HEK293 (cell line): ENCODE data around the gene SEMA4C.

Source experiments
- GLIS1 ChIP-seq: fragments of 450-650 bp; formaldehyde crosslinking; IDR thresholded peaks from 2 replicates; pipeline ENCODE4 v1.5.1; 2016; ENCODE audit warnings: missing biosample characterization, missing genetic modification characterization
- GLIS2 ChIP-seq: fragments of 450-650 bp; formaldehyde crosslinking; IDR thresholded peaks from 2 replicates; pipeline ENCODE4 v1.5.1; 2016; ENCODE audit warnings: missing biosample characterization, missing genetic modification characterization
- KLF9 ChIP-seq: fragments of 450-650 bp; formaldehyde crosslinking; IDR thresholded peaks from 2 replicates; pipeline ENCODE4 v1.5.1; 2016; ENCODE audit warnings: missing biosample characterization, missing genetic modification characterization, low read depth
- OSR2 ChIP-seq: fragments of 450-650 bp; formaldehyde crosslinking; IDR thresholded peaks from 2 replicates; pipeline ENCODE4 v1.5.1; 2016; ENCODE audit warnings: missing biosample characterization, missing genetic modification characterization
- WT1 ChIP-seq: fragments of 450-650 bp; formaldehyde crosslinking; IDR thresholded peaks from 2 replicates; pipeline ENCODE4 v1.5.1; 2016; ENCODE audit warnings: missing biosample characterization, missing genetic modification characterization
- YY1 ChIP-seq: fragments of 450-650 bp; formaldehyde crosslinking; IDR thresholded peaks from 2 replicates; pipeline ENCODE4 v1.5.1; 2018; ENCODE audit warnings: missing biosample characterization, missing genetic modification characterization
- YY2 ChIP-seq: fragments of 450-650 bp; formaldehyde crosslinking; IDR thresholded peaks from 2 replicates; pipeline ENCODE4 v1.5.1; 2016; ENCODE audit warnings: missing biosample characterization, missing genetic modification characterization
- ZBTB8A ChIP-seq: fragments of 450-650 bp; formaldehyde crosslinking; IDR thresholded peaks from 2 replicates; pipeline ENCODE4 v1.5.1; 2016; ENCODE audit warnings: missing biosample characterization, missing genetic modification characterization
- ZFHX2 ChIP-seq: fragments of 450-650 bp; formaldehyde crosslinking; conservative IDR thresholded peaks from 2 replicates; pipeline ENCODE4 v1.5.1; 2016; ENCODE audit warnings: missing biosample characterization, missing genetic modification characterization
- ZNF10 ChIP-seq: fragments of 450-650 bp; formaldehyde crosslinking; IDR thresholded peaks from 2 replicates; pipeline ENCODE4 v1.5.1; 2017; ENCODE audit warnings: missing biosample characterization, missing genetic modification characterization
- ZNF426 ChIP-seq: fragments of 450-650 bp; formaldehyde crosslinking; IDR thresholded peaks from 2 replicates; pipeline ENCODE4 v1.5.1; 2017; ENCODE audit warnings: missing biosample characterization, missing genetic modification characterization, mild to moderate bottlenecking, inconsistent platforms, moderate library complexity
- ZNF473 ChIP-seq: fragments of 450-650 bp; formaldehyde crosslinking; IDR thresholded peaks from 2 replicates; pipeline ENCODE4 v1.5.1; 2017; ENCODE audit warnings: missing biosample characterization, missing genetic modification characterization
- ZNF585B ChIP-seq: fragments of 450-650 bp; formaldehyde crosslinking; IDR thresholded peaks from 2 replicates; pipeline ENCODE4 v1.5.1; 2016; ENCODE audit warnings: missing biosample characterization, missing genetic modification characterization
- ZNF76 ChIP-seq: fragments of 450-650 bp; formaldehyde crosslinking; IDR thresholded peaks from 2 replicates; pipeline ENCODE4; 2016; ENCODE audit warnings: low read depth, missing biosample characterization, missing genetic modification characterization, borderline replicate concordance
- TF ChIP-seq, protein P1 (sequence below): fragments of 450-650 bp; formaldehyde crosslinking; IDR thresholded peaks from 2 replicates; pipeline ENCODE4 v1.5.1; 2016; ENCODE audit warnings: missing biosample characterization, missing genetic modification characterization
- TF ChIP-seq, protein P2 (sequence below): fragments of 450-650 bp; formaldehyde crosslinking; IDR thresholded peaks from 2 replicates; pipeline ENCODE4 v1.5.1; 2016; ENCODE audit warnings: missing biosample characterization, missing genetic modification characterization
- TF ChIP-seq, protein P3 (sequence below): fragments of 450-650 bp; formaldehyde crosslinking; IDR thresholded peaks from 2 replicates; pipeline ENCODE4 v1.5.1; 2016; ENCODE audit warnings: missing biosample characterization, missing genetic modification characterization
- TF ChIP-seq, protein P4 (sequence below): fragments of 450-650 bp; formaldehyde crosslinking; IDR thresholded peaks from 2 replicates; pipeline ENCODE4 v1.5.1; 2017; ENCODE audit warnings: missing biosample characterization, mild to moderate bottlenecking, missing genetic modification characterization, moderate library complexity
- TF ChIP-seq, protein P5 (sequence below): fragments of 450-650 bp; formaldehyde crosslinking; IDR thresholded peaks from 2 replicates; pipeline ENCODE4 v1.5.1; 2016; ENCODE audit warnings: missing biosample characterization, missing genetic modification characterization
- TF ChIP-seq, protein P6 (sequence below): fragments of 450-650 bp; formaldehyde crosslinking; IDR thresholded peaks from 2 replicates; pipeline ENCODE4 v1.5.1; 2016; ENCODE audit warnings: missing biosample characterization, missing genetic modification characterization
- TF ChIP-seq, protein P7 (sequence below): fragments of 450-650 bp; formaldehyde crosslinking; IDR thresholded peaks from 2 replicates; pipeline ENCODE4 v1.5.1; 2016; ENCODE audit warnings: missing biosample characterization, missing genetic modification characterization, borderline replicate concordance

The SEMA4C gene

DNA sequence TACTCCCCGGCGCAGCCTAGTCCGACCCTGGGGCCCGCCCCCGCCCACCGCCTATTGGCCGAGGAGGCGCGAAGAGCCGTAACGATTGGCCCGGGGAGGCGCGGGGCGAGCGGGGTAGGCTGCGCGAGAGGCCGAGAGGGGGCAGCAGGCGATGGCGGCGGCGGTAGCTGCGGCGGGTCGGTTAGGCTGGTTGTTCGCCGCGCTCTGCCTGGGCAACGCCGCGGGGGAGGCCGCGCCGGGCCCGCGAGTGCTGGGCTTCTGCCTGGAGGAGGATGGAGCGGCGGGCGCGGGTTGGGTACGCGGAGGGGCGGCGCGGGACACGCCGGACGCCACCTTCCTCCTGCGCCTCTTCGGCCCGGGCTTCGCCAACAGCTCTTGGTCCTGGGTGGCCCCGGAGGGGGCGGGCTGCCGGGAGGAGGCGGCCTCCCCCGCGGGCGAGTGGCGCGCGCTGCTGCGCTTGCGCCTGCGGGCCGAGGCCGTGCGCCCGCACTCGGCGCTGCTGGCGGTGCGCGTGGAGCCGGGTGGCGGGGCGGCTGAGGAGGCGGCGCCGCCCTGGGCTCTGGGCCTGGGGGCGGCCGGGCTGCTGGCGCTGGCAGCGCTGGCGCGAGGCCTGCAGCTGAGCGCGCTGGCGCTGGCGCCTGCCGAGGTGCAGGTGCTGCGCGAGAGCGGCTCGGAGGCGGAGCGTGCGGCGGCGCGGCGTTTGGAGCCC, 53.6 kb downstream of the SEMA4C start, which contains the start of gene CNNM3 (continued):
- TF ChIP-seq, protein P1, sequence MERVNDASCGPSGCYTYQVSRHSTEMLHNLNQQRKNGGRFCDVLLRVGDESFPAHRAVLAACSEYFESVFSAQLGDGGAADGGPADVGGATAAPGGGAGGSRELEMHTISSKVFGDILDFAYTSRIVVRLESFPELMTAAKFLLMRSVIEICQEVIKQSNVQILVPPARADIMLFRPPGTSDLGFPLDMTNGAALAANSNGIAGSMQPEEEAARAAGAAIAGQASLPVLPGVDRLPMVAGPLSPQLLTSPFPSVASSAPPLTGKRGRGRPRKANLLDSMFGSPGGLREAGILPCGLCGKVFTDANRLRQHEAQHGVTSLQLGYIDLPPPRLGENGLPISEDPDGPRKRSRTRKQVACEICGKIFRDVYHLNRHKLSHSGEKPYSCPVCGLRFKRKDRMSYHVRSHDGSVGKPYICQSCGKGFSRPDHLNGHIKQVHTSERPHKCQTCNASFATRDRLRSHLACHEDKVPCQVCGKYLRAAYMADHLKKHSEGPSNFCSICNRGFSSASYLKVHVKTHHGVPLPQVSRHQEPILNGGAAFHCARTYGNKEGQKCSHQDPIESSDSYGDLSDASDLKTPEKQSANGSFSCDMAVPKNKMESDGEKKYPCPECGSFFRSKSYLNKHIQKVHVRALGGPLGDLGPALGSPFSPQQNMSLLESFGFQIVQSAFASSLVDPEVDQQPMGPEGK (tag by site-specific recombination): peak; percentile 74
- TF ChIP-seq, protein P2, sequence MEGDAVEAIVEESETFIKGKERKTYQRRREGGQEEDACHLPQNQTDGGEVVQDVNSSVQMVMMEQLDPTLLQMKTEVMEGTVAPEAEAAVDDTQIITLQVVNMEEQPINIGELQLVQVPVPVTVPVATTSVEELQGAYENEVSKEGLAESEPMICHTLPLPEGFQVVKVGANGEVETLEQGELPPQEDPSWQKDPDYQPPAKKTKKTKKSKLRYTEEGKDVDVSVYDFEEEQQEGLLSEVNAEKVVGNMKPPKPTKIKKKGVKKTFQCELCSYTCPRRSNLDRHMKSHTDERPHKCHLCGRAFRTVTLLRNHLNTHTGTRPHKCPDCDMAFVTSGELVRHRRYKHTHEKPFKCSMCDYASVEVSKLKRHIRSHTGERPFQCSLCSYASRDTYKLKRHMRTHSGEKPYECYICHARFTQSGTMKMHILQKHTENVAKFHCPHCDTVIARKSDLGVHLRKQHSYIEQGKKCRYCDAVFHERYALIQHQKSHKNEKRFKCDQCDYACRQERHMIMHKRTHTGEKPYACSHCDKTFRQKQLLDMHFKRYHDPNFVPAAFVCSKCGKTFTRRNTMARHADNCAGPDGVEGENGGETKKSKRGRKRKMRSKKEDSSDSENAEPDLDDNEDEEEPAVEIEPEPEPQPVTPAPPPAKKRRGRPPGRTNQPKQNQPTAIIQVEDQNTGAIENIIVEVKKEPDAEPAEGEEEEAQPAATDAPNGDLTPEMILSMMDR (tag by site-specific recombination): peak; percentile 81
- TF ChIP-seq GLIS1 (peak; percentile 67), KLF9 (tag by site-specific recombination) (peak; percentile 67), ZNF473 (no peak), OSR2 (tag by site-specific recombination) (peak; percentile 16; the same call in 1 of the 2 replicates), ZFHX2 (tag by site-specific recombination) (peak; percentile 77), ZNF426 (no peak), ZNF76 (peak; percentile 40; the same call in 1 of the 2 replicates), ZBTB8A (peak; percentile 91), GLIS2 (peak; percentile 91), ZNF10 (0 out of 2 replicates have a peak, but pooled peaks have one; percentile 56), YY1 (peak; percentile 65), WT1 (no peak), ZNF585B (0 out of 2 replicates have a peak, but pooled peaks have one; percentile 10), YY2 (tag by site-specific recombination) (peak; percentile 77)
- TF ChIP-seq, protein P3, sequence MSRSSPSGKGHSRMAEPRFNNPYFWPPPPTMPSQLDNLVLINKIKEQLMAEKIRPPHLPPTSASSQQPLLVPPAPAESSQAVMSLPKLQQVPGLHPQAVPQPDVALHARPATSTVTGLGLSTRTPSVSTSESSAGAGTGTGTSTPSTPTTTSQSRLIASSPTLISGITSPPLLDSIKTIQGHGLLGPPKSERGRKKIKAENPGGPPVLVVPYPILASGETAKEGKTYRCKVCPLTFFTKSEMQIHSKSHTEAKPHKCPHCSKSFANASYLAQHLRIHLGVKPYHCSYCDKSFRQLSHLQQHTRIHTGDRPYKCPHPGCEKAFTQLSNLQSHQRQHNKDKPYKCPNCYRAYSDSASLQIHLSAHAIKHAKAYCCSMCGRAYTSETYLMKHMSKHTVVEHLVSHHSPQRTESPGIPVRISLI (tag by site-specific recombination): no peak
- TF ChIP-seq, protein P4, sequence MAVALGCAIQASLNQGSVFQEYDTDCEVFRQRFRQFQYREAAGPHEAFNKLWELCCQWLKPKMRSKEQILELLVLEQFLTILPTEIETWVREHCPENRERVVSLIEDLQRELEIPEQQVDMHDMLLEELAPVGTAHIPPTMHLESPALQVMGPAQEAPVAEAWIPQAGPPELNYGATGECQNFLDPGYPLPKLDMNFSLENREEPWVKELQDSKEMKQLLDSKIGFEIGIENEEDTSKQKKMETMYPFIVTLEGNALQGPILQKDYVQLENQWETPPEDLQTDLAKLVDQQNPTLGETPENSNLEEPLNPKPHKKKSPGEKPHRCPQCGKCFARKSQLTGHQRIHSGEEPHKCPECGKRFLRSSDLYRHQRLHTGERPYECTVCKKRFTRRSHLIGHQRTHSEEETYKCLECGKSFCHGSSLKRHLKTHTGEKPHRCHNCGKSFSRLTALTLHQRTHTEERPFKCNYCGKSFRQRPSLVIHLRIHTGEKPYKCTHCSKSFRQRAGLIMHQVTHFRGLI (tag by site-specific recombination): peak; percentile 36; the same call in 1 of the 2 replicates
- TF ChIP-seq, protein P5, sequence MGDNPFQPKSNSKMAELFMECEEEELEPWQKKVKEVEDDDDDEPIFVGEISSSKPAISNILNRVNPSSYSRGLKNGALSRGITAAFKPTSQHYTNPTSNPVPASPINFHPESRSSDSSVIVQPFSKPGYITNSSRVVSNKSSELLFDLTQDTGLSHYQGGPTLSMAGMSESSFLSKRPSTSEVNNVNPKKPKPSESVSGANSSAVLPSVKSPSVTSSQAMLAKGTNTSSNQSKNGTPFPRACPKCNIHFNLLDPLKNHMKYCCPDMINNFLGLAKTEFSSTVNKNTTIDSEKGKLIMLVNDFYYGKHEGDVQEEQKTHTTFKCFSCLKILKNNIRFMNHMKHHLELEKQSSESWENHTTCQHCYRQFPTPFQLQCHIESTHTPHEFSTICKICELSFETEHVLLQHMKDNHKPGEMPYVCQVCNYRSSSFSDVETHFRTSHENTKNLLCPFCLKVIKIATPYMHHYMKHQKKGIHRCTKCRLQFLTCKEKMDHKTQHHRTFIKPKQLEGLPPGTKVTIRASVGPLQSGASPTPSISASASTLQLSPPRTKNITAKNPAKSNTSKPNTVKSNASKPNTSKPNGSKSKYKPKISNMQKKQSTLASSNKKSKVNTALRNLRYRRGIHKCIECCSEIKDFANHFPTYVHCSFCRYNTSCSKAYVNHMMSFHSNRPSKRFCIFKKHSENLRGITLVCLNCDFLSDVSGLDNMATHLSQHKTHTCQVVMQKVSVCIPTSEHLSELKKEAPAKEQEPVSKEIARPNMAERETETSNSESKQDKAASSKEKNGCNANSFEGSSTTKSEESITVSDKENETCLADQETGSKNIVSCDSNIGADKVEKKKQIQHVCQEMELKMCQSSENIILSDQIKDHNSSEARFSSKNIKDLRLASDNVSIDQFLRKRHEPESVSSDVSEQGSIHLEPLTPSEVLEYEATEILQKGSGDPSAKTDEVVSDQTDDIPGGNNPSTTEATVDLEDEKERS (tag by site-specific recombination): no peak
- TF ChIP-seq, protein P6, sequence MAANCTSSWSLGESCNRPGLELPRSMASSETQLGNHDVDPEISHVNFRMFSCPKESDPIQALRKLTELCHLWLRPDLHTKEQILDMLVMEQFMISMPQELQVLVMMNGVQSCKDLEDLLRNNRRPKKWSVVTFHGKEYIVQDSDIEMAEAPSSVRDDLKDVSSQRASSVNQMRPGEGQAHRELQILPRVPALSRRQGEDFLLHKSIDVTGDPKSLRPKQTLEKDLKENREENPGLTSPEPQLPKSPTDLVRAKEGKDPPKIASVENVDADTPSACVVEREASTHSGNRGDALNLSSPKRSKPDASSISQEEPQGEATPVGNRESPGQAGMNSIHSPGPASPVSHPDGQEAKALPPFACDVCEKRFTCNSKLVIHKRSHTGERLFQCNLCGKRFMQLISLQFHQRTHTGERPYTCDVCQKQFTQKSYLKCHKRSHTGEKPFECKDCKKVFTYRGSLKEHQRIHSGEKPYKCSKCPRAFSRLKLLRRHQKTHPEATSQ: peak; percentile 62; the same call in 1 of the 2 replicates
- TF ChIP-seq, protein P7, sequence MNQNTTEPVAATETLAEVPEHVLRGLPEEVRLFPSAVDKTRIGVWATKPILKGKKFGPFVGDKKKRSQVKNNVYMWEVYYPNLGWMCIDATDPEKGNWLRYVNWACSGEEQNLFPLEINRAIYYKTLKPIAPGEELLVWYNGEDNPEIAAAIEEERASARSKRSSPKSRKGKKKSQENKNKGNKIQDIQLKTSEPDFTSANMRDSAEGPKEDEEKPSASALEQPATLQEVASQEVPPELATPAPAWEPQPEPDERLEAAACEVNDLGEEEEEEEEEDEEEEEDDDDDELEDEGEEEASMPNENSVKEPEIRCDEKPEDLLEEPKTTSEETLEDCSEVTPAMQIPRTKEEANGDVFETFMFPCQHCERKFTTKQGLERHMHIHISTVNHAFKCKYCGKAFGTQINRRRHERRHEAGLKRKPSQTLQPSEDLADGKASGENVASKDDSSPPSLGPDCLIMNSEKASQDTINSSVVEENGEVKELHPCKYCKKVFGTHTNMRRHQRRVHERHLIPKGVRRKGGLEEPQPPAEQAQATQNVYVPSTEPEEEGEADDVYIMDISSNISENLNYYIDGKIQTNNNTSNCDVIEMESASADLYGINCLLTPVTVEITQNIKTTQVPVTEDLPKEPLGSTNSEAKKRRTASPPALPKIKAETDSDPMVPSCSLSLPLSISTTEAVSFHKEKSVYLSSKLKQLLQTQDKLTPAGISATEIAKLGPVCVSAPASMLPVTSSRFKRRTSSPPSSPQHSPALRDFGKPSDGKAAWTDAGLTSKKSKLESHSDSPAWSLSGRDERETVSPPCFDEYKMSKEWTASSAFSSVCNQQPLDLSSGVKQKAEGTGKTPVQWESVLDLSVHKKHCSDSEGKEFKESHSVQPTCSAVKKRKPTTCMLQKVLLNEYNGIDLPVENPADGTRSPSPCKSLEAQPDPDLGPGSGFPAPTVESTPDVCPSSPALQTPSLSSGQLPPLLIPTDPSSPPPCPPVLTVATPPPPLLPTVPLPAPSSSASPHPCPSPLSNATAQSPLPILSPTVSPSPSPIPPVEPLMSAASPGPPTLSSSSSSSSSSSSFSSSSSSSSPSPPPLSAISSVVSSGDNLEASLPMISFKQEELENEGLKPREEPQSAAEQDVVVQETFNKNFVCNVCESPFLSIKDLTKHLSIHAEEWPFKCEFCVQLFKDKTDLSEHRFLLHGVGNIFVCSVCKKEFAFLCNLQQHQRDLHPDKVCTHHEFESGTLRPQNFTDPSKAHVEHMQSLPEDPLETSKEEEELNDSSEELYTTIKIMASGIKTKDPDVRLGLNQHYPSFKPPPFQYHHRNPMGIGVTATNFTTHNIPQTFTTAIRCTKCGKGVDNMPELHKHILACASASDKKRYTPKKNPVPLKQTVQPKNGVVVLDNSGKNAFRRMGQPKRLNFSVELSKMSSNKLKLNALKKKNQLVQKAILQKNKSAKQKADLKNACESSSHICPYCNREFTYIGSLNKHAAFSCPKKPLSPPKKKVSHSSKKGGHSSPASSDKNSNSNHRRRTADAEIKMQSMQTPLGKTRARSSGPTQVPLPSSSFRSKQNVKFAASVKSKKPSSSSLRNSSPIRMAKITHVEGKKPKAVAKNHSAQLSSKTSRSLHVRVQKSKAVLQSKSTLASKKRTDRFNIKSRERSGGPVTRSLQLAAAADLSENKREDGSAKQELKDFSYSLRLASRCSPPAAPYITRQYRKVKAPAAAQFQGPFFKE (tag by site-specific recombination): no peak
